HG03095 (cell line): ENCODE data around the gene KRTAP12-1.
"Not testable (repeated sequence)": the region's sequence is repeated elsewhere in the genome, so short reads cannot be mapped to it uniquely, and the experiment has no call there.

Experiments
- ATAC-seq: cut with Tn5 transposase; IDR thresholded peaks from one replicate; pipeline ENCODE4 v1.9.1; 2021; ENCODE audit warnings: moderate library complexity; ENCODE audit not compliant: unreplicated experiment

KRTAP12-1 gene

GRCh38 chr21:44647222-44647552 is 34.8 kb downstream of the KRTAP12-1 start:
- ATAC-seq: no peak

- not testable (repeated sequence) for ATAC-seq
Observed at GRCh38 chr21:44646366-44647221, 35.4 kb downstream of the KRTAP12-1 start, which contains the start of gene KRTAP10-11. Gene KRTAP10-11, plus strand, starts transcription at chr21:44646414. Its CDS starts 45 bp downstream, at chr21:44646459.

GRCh38 chr21:44644878-44645277 is 37.1 kb downstream of the KRTAP12-1 start:
- no peak for ATAC-seq

GRCh38 chr21:44643741-44644310 is 38.1 kb downstream of the KRTAP12-1 start:
- no peak for ATAC-seq

GRCh38 chr21:44640761-44641160 is 41.2 kb downstream of the KRTAP12-1 start:
- no peak for ATAC-seq

GRCh38 chr21:44639331-44639655 is 42.7 kb downstream of the KRTAP12-1 start:
- ATAC-seq: no peak

GRCh38 chr21:44638506-44639330 is 43.2 kb downstream of the KRTAP12-1 start:
- not testable (repeated sequence) for ATAC-seq

GRCh38 chr21:44637851-44638348 is 44.1 kb downstream of the KRTAP12-1 start:
- not testable (repeated sequence) for ATAC-seq

GRCh38 chr21:44637018-44637850 is 44.7 kb downstream of the KRTAP12-1 start, which contains the start of gene KRTAP10-10:
Gene KRTAP10-10, plus strand, starts transcription at chr21:44637356. Its CDS starts 62 bp downstream, at chr21:44637418.
- no peak for ATAC-seq

- no peak for ATAC-seq
Observed at GRCh38 chr21:44636209-44637017, 45.5 kb downstream of the KRTAP12-1 start.

GRCh38 chr21:44632067-44632466 is 49.9 kb downstream of the KRTAP12-1 start:
- no peak for ATAC-seq
